CD8-positive, alpha-beta memory T cell (primary cell): ENCODE results near the gene ZFP64. TPM values are rescaled to one million over a fixed set of nuclear protein-coding genes. Genes with fewer than 3 reads are reported as not detected.

Experiments used
- CTCF ChIA-PET: fragments of 350-600 bp; sonication (Branson Sonifier 250); formaldehyde crosslinking; loops from one replicate; lab custom pipeline; 2021; ENCODE audit warnings: antibody characterized with exemption; lab: Charles Lee
- POLR2A ChIA-PET: fragments of 350-600 bp; sonication (Branson Sonifier 250); formaldehyde crosslinking; loops from one replicate; lab custom pipeline; 2021; ENCODE audit warnings: antibody characterized with exemption; lab: Charles Lee
- DNase-seq, 5 donors: peaks; one replicate each; pipeline versions ENCODE4 v3.0.0 to v3.0.0-alpha.2; 2020 to 2022; ENCODE audit warnings: mixed read lengths in 1 of 5
- H3K27ac ChIP-seq: one replicate; pipeline ENCODE4 v1.7.0; 2013; ENCODE audit warnings: low read depth, mild to moderate bottlenecking, low read length, moderate library complexity
- H3K27me3 ChIP-seq: 2 replicates; pipeline ENCODE4 v1.7.0; 2013; ENCODE audit warnings: low read length, mild to moderate bottlenecking; ENCODE audit not compliant: insufficient read depth, poor library complexity, severe bottlenecking
- H3K36me3 ChIP-seq: 2 replicates; pipeline ENCODE4 v1.7.0; 2013; ENCODE audit warnings: mild to moderate bottlenecking, low read length, moderate library complexity; ENCODE audit not compliant: insufficient read depth
- H3K4me1 ChIP-seq: 2 replicates; pipeline ENCODE4 v1.7.0; 2013; ENCODE audit warnings: mild to moderate bottlenecking, low read length, moderate library complexity; ENCODE audit not compliant: insufficient read depth
- H3K4me3 ChIP-seq: 2 replicates; pipeline ENCODE4 v1.7.0; 2013; ENCODE audit warnings: mild to moderate bottlenecking, low read length
- H3K9me3 ChIP-seq: 2 replicates; pipeline ENCODE4 v1.7.0; 2013; ENCODE audit warnings: mild to moderate bottlenecking, low read length
- H3K27ac Mint-ChIP-seq, 8 donors: one replicate each; pipeline ENCODE4 v1.8.0; 2020 to 2021; ENCODE audit warnings: mixed read lengths in 8 of 8, mild to moderate bottlenecking in 6 of 8, inconsistent platforms in 3 of 8, moderate library complexity in 3 of 8
- H3K27me3 Mint-ChIP-seq, 2 donors: one replicate each; pipeline ENCODE4 v1.8.0; 2020 to 2021; ENCODE audit warnings: mixed read lengths in 2 of 2, mild to moderate bottlenecking in 1 of 2, moderate library complexity in 1 of 2
- H3K36me3 Mint-ChIP-seq, 3 donors: one replicate each; pipeline ENCODE4 v1.8.0; 2020 to 2021; ENCODE audit warnings: mixed read lengths in 3 of 3, inconsistent platforms in 1 of 3, mild to moderate bottlenecking in 1 of 3
- H3K4me1 Mint-ChIP-seq, 3 donors: one replicate each; pipeline ENCODE4 v1.8.0; 2020 to 2021; ENCODE audit warnings: mixed read lengths in 3 of 3, inconsistent platforms in 1 of 3, mild to moderate bottlenecking in 1 of 3
- H3K4me3 Mint-ChIP-seq, 7 donors: one replicate each; pipeline ENCODE4 v1.8.0; 2020 to 2021; ENCODE audit warnings: mixed read lengths in 7 of 7, mild to moderate bottlenecking in 6 of 7, moderate library complexity in 4 of 7, inconsistent platforms in 2 of 7
- H3K9me3 Mint-ChIP-seq, 5 donors: one replicate each; pipeline ENCODE4 v1.8.0; 2020 to 2022; ENCODE audit warnings: mixed read lengths in 5 of 5, mild to moderate bottlenecking in 3 of 5, moderate library complexity in 2 of 5, inconsistent platforms in 1 of 5
- polyA plus RNA-seq: library from polyadenylated mRNA; unstranded; fragments of 300-500 nt; fragmentation: Illumina TruSeq; gene quantifications from one replicate; pipeline ENCODE4 v1.2.3, GENCODE V29; 2021
- total RNA-seq, 2 experiments: library from RNA; stranded (reverse); gene quantifications; one replicate each; pipeline ENCODE4 v1.2.3, GENCODE V29; 2021

Gene ZFP64
- total and polyA plus RNA-seq, 3 experiments from 2014 or later = 11.1 to 11.9 (median 11.6) TPM

- Histone ChIP-seq H3K36me3 (peaks cover 5% of the 10 kb centered on the region), H3K27ac (no peak overlapping the region), H3K4me3 (no peak overlapping the region), H3K9me3 (no peaks in the 10 kb centered on the region), H3K4me1 (no peaks in the 10 kb centered on the region), H3K27me3 (no peaks in the 10 kb centered on the region)
- ChIA-PET POLR2A (no interaction called here), CTCF (interaction anchor here (1.3 kb wide), 1 partner anchor 10 kb away, joined by 6 read pairs; the partner anchor contains the start of gene ZFP64)
- Mint-ChIP-seq H3K4me3 (no peak overlapping the region), H3K36me3 (peaks cover 5 to 65% (median 23%) of the 10 kb centered on the region in 3 donors), H3K4me1 (peaks cover 5 to 12% (median 5%) of the 10 kb centered on the region in 3 donors), H3K27ac (no peak overlapping the region), H3K9me3 (no peaks in the 10 kb centered on the region), H3K27me3 (no peaks in the 10 kb centered on the region)
- DNase-seq = no peak
Measured at GRCh38 chr20:52181766-52182165, 9.8 kb downstream of the ZFP64 start.

GRCh38 chr20:52180180-52180840 lies 11.3 kb downstream of the ZFP64 start:
- Histone ChIP-seq H3K4me1 (no peaks in the 10 kb centered on the region), H3K27ac (no peak overlapping the region), H3K4me3 (no peak overlapping the region), H3K36me3 (peaks cover 5% of the 10 kb centered on the region), H3K27me3 (no peaks in the 10 kb centered on the region), H3K9me3 (no peaks in the 10 kb centered on the region)
- Mint-ChIP-seq H3K27me3 (no peaks in the 10 kb centered on the region), H3K27ac (peak overlapping the region in 1 of 8 donors; percentile 58), H3K4me3 (no peak overlapping the region), H3K9me3 (no peaks in the 10 kb centered on the region), H3K36me3 (peaks cover 5 to 55% (median 19%) of the 10 kb centered on the region in 3 donors), H3K4me1 (peaks cover 5 to 12% (median 5%) of the 10 kb centered on the region in 3 donors)
- ChIA-PET CTCF (no interaction called here), POLR2A (no interaction called here)
- no peak for DNase-seq

GRCh38 chr20:52179331-52180179 lies 12.0 kb downstream of the ZFP64 start:
- Mint-ChIP-seq H3K36me3 (peaks cover 5 to 55% (median 17%) of the 10 kb centered on the region in 3 donors), H3K27me3 (no peaks in the 10 kb centered on the region), H3K9me3 (no peaks in the 10 kb centered on the region), H3K4me3 (no peak overlapping the region), H3K4me1 (peaks cover 5 to 12% (median 5%) of the 10 kb centered on the region in 3 donors), H3K27ac (no peak overlapping the region)
- no peaks in the 10 kb centered on the region for H3K9me3 ChIP-seq
- H3K4me3 ChIP-seq = no peak overlapping the region
- H3K27ac ChIP-seq = no peak overlapping the region
- POLR2A ChIA-PET = no interaction called here
- CTCF ChIA-PET = no interaction called here
- no peak for DNase-seq
- H3K4me1 ChIP-seq = no peaks in the 10 kb centered on the region
- no peaks in the 10 kb centered on the region for H3K27me3 ChIP-seq
- H3K36me3 ChIP-seq = peaks cover 5% of the 10 kb centered on the region

GRCh38 chr20:52178691-52179090 lies 12.9 kb downstream of the ZFP64 start:
- Mint-ChIP-seq H3K4me1 (peaks cover 5 to 12% (median 5%) of the 10 kb centered on the region in 3 donors), H3K27me3 (no peaks in the 10 kb centered on the region), H3K27ac (peak overlapping the region in 1 of 8 donors; percentile 9), H3K36me3 (peaks cover 0 to 51% (median 12%) of the 10 kb centered on the region in 3 donors), H3K9me3 (no peaks in the 10 kb centered on the region), H3K4me3 (peak overlapping the region in 1 of 7 donors; percentile 6)
- H3K9me3 ChIP-seq = no peaks in the 10 kb centered on the region
- H3K27ac ChIP-seq = no peak overlapping the region
- H3K27me3 ChIP-seq = no peaks in the 10 kb centered on the region
- H3K4me3 ChIP-seq = no peak overlapping the region
- ChIA-PET POLR2A (no interaction called here), CTCF (no interaction called here)
- no peak for DNase-seq
- no peaks in the 10 kb centered on the region for H3K4me1 ChIP-seq
- peaks cover 5% of the 10 kb centered on the region for H3K36me3 ChIP-seq

- Histone ChIP-seq H3K27ac (no peak overlapping the region), H3K27me3 (no peaks in the 10 kb centered on the region), H3K36me3 (no peaks in the 10 kb centered on the region), H3K4me3 (no peak overlapping the region), H3K9me3 (no peaks in the 10 kb centered on the region), H3K4me1 (no peaks in the 10 kb centered on the region)
- no peaks in the 10 kb centered on the region for H3K9me3 Mint-ChIP-seq
- ChIA-PET CTCF (no interaction called here), POLR2A (no interaction called here)
- H3K4me1 Mint-ChIP-seq = peaks cover 5 to 12% (median 8%) of the 10 kb centered on the region in 3 donors
- no peaks in the 10 kb centered on the region for H3K27me3 Mint-ChIP-seq
- H3K4me3 Mint-ChIP-seq = no peak overlapping the region
- H3K27ac Mint-ChIP-seq = no peak overlapping the region
- DNase-seq = no peak
- peaks cover 0 to 43% (median 7%) of the 10 kb centered on the region in 3 donors for H3K36me3 Mint-ChIP-seq
Measured at GRCh38 chr20:52175840-52176239, 15.7 kb downstream of the ZFP64 start.

GRCh38 chr20:52172392-52173047 lies 19.1 kb downstream of the ZFP64 start:
- Histone ChIP-seq H3K9me3 (no peaks in the 10 kb centered on the region), H3K36me3 (no peaks in the 10 kb centered on the region), H3K4me1 (no peaks in the 10 kb centered on the region), H3K27ac (no peak overlapping the region), H3K4me3 (no peak overlapping the region), H3K27me3 (no peaks in the 10 kb centered on the region)
- peak overlapping the region in 2 of 8 donors; percentile 0 to 5 for H3K27ac Mint-ChIP-seq
- DNase-seq = no peak
- peaks cover 0 to 4% (median 3%) of the 10 kb centered on the region in 3 donors for H3K4me1 Mint-ChIP-seq
- POLR2A ChIA-PET = no interaction called here
- CTCF ChIA-PET = no interaction called here
- H3K4me3 Mint-ChIP-seq = no peak overlapping the region
- no peaks in the 10 kb centered on the region for H3K27me3 Mint-ChIP-seq
- peaks cover 6 to 44% (median 11%) of the 10 kb centered on the region in 3 donors for H3K36me3 Mint-ChIP-seq
- no peaks in the 10 kb centered on the region for H3K9me3 Mint-ChIP-seq

- no peak for DNase-seq
- no peaks in the 10 kb centered on the region for H3K27me3 Mint-ChIP-seq
- no peaks in the 10 kb centered on the region for H3K36me3 ChIP-seq
- H3K27me3 ChIP-seq = no peaks in the 10 kb centered on the region
- H3K27ac ChIP-seq = no peak overlapping the region
- POLR2A ChIA-PET = no interaction called here
- H3K27ac Mint-ChIP-seq = peak overlapping the region in 1 of 8 donors; percentile 58
- H3K4me3 ChIP-seq = no peak overlapping the region
- H3K9me3 Mint-ChIP-seq = no peaks in the 10 kb centered on the region
- H3K4me1 ChIP-seq = no peaks in the 10 kb centered on the region
- CTCF ChIA-PET = no interaction called here
- peaks cover 6 to 50% (median 14%) of the 10 kb centered on the region in 3 donors for H3K36me3 Mint-ChIP-seq
- no peaks in the 10 kb centered on the region for H3K9me3 ChIP-seq
- H3K4me1 Mint-ChIP-seq = peaks cover 0 to 4% (median 3%) of the 10 kb centered on the region in 3 donors
- H3K4me3 Mint-ChIP-seq = no peak overlapping the region
Measured at GRCh38 chr20:52171025-52171424, 20.6 kb downstream of the ZFP64 start.
